ENCODE results near the gene HSPG2.

DNA sequence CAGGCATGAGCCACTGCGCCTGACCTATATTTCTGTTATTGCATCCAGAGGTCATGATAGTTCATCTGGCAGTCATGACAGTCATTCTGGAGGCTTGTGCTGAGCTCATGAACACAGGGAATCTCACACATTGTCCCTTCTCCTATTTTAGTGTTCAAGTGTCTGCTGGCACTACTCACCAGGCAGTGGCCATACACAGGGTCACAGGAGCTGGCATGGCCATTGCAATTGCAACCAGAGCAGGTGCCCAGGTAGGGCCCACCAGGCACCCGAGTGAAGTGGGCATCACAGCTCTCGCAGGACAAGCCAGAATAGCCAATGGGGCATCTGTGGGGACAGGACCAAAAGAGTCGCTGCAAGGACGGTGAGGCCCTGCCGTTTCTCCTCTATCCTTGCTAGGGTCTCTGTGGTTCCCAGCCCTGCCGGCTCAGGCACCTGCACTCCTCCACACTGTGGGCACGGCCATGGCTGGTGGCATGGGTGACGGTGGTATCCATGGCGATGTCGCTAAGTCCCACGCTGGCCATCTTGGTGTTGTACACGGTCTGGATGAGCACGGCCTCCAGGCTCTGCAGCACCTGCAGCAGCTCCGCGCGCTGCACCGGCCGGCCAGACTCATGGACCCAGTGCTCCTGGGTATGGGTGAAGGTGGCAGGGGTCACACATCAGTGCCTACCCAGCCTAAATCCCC is 57.0 kb downstream of the HSPG2 start:
- TF ChIP-seq, protein P1, sequence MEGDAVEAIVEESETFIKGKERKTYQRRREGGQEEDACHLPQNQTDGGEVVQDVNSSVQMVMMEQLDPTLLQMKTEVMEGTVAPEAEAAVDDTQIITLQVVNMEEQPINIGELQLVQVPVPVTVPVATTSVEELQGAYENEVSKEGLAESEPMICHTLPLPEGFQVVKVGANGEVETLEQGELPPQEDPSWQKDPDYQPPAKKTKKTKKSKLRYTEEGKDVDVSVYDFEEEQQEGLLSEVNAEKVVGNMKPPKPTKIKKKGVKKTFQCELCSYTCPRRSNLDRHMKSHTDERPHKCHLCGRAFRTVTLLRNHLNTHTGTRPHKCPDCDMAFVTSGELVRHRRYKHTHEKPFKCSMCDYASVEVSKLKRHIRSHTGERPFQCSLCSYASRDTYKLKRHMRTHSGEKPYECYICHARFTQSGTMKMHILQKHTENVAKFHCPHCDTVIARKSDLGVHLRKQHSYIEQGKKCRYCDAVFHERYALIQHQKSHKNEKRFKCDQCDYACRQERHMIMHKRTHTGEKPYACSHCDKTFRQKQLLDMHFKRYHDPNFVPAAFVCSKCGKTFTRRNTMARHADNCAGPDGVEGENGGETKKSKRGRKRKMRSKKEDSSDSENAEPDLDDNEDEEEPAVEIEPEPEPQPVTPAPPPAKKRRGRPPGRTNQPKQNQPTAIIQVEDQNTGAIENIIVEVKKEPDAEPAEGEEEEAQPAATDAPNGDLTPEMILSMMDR (IDR thresholded peaks at IDR 0.05) = no peak
- no peak for TF ChIP-seq POLR2A (IDR thresholded peaks at IDR 0.05)
